Measurements from ENCODE around the gene CD46. TPM values are rescaled to one million over a fixed set of nuclear protein-coding genes. Genes with fewer than 3 reads are reported as not detected.

CD46 gene
- polyA plus RNA-seq, 1 experiment: 61.7 TPM

- no peak for DNase-seq (ENCODE audit: low read depth)
- TF ChIP-seq, protein P1, sequence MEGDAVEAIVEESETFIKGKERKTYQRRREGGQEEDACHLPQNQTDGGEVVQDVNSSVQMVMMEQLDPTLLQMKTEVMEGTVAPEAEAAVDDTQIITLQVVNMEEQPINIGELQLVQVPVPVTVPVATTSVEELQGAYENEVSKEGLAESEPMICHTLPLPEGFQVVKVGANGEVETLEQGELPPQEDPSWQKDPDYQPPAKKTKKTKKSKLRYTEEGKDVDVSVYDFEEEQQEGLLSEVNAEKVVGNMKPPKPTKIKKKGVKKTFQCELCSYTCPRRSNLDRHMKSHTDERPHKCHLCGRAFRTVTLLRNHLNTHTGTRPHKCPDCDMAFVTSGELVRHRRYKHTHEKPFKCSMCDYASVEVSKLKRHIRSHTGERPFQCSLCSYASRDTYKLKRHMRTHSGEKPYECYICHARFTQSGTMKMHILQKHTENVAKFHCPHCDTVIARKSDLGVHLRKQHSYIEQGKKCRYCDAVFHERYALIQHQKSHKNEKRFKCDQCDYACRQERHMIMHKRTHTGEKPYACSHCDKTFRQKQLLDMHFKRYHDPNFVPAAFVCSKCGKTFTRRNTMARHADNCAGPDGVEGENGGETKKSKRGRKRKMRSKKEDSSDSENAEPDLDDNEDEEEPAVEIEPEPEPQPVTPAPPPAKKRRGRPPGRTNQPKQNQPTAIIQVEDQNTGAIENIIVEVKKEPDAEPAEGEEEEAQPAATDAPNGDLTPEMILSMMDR (IDR thresholded peaks at IDR 0.05; ENCODE audit: insufficient read depth, low read depth, low read length): no peak
- ChIA-PET POLR2A (interaction anchor here (0.6 kb wide), 1 partner anchor 49 kb away, joined by 3 read pairs; no protein-coding TSS in a partner anchor), CTCF (interaction anchor here (0.6 to 20.7 kb wide), 16 partner anchors 10 to 721 kb away, joined by 3 to 332 read pairs (median 5); no protein-coding TSS in a partner anchor)
- Histone ChIP-seq H3K36me3 (ENCODE audit: control insufficient read depth, insufficient read depth, low read length) (no peaks in the 10 kb centered on the region), H3K27me3 (ENCODE audit: control insufficient read depth, insufficient read depth, low read length) (no peaks in the 10 kb centered on the region), H3K4me3 (ENCODE audit: low read depth, low read length) (no peak overlapping the region)
Measured at GRCh38 chr1:207827488-207827830, 75.6 kb downstream of the CD46 start.

- POLR2A ChIA-PET: no interaction called here
Measured at GRCh38 chr1:207828046-207828445, 76.2 kb downstream of the CD46 start.

DNA sequence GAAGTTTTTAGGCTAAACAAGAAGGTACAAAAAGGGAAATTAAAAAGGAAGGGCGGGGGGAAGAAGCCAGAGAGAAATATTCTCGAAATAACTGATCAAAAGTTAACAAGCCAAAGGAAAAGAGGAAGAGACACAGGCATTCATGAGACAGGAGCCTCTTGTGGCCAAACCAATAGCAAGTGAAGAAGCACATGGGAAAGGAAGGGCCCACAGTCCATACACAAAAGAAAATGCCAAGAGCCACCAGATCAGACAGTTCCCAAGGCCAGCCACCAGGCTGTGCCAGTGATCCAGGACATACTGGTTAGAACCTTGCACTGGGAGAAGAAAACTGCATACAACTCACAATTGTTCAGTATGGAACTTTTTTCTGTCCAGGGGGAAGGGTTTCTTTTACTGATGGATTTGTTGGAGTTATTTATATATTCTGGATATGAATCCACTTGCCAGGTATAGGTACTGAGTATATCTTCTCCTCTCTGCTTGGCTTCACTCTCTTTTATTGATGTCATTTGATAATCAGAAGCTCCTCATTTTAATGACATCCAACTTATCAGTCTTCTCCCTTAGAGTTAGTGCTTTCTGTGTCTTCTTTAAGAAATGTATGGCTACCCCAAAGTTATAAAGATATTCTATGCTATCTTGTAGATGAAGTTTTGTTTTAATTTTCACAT lies 76.8 kb downstream of the CD46 start:
- CTCF ChIA-PET: interaction anchor here (0.9 to 20.7 kb wide), 18 partner anchors 10 to 416 kb away, joined by 3 to 332 read pairs (median 6); no protein-coding TSS in a partner anchor
- DNase-seq (ENCODE audit: low read depth): peak; percentile 59
- TF ChIP-seq, protein P1 (IDR thresholded peaks at IDR 0.05; ENCODE audit: insufficient read depth, low read depth, low read length): peak; percentile 89
- no peaks in the 10 kb centered on the region for H3K27me3 ChIP-seq (ENCODE audit: control insufficient read depth, insufficient read depth, low read length)
- H3K36me3 ChIP-seq (ENCODE audit: control insufficient read depth, insufficient read depth, low read length): no peaks in the 10 kb centered on the region
- no peak overlapping the region for H3K4me3 ChIP-seq (ENCODE audit: low read depth, low read length)
- POLR2A ChIA-PET: interaction anchor here (0.6 kb wide), 1 partner anchor 33 kb away, joined by 11 read pairs; no protein-coding TSS in a partner anchor

More at GRCh38 chr1:207828046-207828445, 76.2 kb downstream of the CD46 start:
- TF ChIP-seq, protein P1 (IDR thresholded peaks at IDR 0.05; ENCODE audit: insufficient read depth, low read depth, low read length): no peak
- CTCF ChIA-PET: interaction anchor here (0.6 to 20.7 kb wide), 12 partner anchors 14 to 720 kb away, joined by 3 to 332 read pairs (median 6); no protein-coding TSS in a partner anchor
- Histone ChIP-seq H3K36me3 (ENCODE audit: control insufficient read depth, insufficient read depth, low read length) (no peaks in the 10 kb centered on the region), H3K27me3 (ENCODE audit: control insufficient read depth, insufficient read depth, low read length) (no peaks in the 10 kb centered on the region), H3K4me3 (ENCODE audit: low read depth, low read length) (no peak overlapping the region)
- DNase-seq (ENCODE audit: low read depth): no peak

DNA sequence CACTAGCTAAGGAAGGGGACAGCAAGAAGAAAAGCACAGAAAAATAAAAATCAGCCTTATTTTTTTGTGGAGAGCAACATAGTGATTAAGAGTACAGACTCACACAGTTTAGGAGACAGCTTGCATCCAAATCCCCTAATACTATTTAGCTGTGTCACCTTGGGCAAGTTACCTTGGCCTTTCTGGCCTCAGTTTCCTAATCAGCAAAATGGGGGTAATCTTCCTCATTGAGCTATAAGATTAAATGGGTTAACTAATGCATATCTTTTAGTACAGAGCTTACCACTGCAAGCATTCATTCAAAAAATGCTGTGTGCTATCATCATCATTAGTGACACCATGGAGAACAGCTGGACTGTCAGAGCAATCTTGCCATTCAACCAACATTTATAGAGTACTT lies 77.7 kb downstream of the CD46 start:
- Histone ChIP-seq H3K4me3 (ENCODE audit: low read depth, low read length) (no peak overlapping the region), H3K36me3 (ENCODE audit: control insufficient read depth, insufficient read depth, low read length) (no peaks in the 10 kb centered on the region; the same call in 1 of the 2 replicates), H3K27me3 (ENCODE audit: control insufficient read depth, insufficient read depth, low read length) (no peaks in the 10 kb centered on the region)
- ChIA-PET CTCF (interaction anchor here (0.8 to 20.7 kb wide), 20 partner anchors 9 to 415 kb away, joined by 3 to 332 read pairs (median 5); no protein-coding TSS in a partner anchor), POLR2A (no interaction called here)
- TF ChIP-seq, protein P1 (IDR thresholded peaks at IDR 0.05; ENCODE audit: insufficient read depth, low read depth, low read length): no peak
- DNase-seq (ENCODE audit: low read depth): no peak

- no peaks in the 10 kb centered on the region for H3K27me3 ChIP-seq (ENCODE audit: control insufficient read depth, insufficient read depth, low read length)
- no peak for DNase-seq (ENCODE audit: low read depth)
- H3K36me3 ChIP-seq (ENCODE audit: control insufficient read depth, insufficient read depth, low read length): no peaks in the 10 kb centered on the region; the same call in 1 of the 2 replicates
- TF ChIP-seq, protein P1 (IDR thresholded peaks at IDR 0.05; ENCODE audit: insufficient read depth, low read depth, low read length): no peak
- H3K4me3 ChIP-seq (ENCODE audit: low read depth, low read length): no peak overlapping the region
- ChIA-PET POLR2A (no interaction called here), CTCF (interaction anchor here (1.9 to 20.7 kb wide), 6 partner anchors 8 to 133 kb away, joined by 4 to 332 read pairs (median 18); no protein-coding TSS in a partner anchor)
Measured at GRCh38 chr1:207830788-207831187, 78.9 kb downstream of the CD46 start.

All from BJ (cell line).